CD4-positive, alpha-beta T cell treated with Interleukin-12 subunit alpha and Interleukin-12 subunit beta, for 1 hour (primary cell): ENCODE data around the gene PPP2R3A.
A peak's percentile ranks its signal among the peaks of the same experiment; 100 is the strongest.
"Not testable (repeated sequence)": the region's sequence is repeated elsewhere in the genome, so short reads cannot be mapped to it uniquely, and the experiment has no call there.

Experiments used
- DNase-seq: peaks from one replicate; pipeline ENCODE4 v3.0.0-alpha.2; 2020

The PPP2R3A gene

GRCh38 chr3:136023264-136023978 lies 57.9 kb downstream of the PPP2R3A start:
- no peak for DNase-seq

GRCh38 chr3:136036306-136036705 lies 70.8 kb downstream of the PPP2R3A start:
- DNase-seq, result no peak

GRCh38 chr3:136038668-136039067 lies 73.1 kb downstream of the PPP2R3A start:
- no peak for DNase-seq

- peak; percentile 22 for DNase-seq
Measured at GRCh38 chr3:136042608-136043221, 77.2 kb downstream of the PPP2R3A start.

GRCh38 chr3:136044980-136045745 lies 79.6 kb downstream of the PPP2R3A start:
- DNase-seq, result no peak

GRCh38 chr3:136048068-136048467 lies 82.5 kb downstream of the PPP2R3A start:
- DNase-seq, result no peak

GRCh38 chr3:136050250-136050649 lies 84.7 kb downstream of the PPP2R3A start:
- DNase-seq, result no peak

- DNase-seq, result no peak
Measured at GRCh38 chr3:136055491-136055890, 90.0 kb downstream of the PPP2R3A start.

GRCh38 chr3:136067211-136067610 lies 101.7 kb downstream of the PPP2R3A start:
- DNase-seq, result no peak

- DNase-seq, result no peak
Measured at GRCh38 chr3:136068708-136069107, 103.2 kb downstream of the PPP2R3A start.

- no peak for DNase-seq
Measured at GRCh38 chr3:136069933-136070332, 104.4 kb downstream of the PPP2R3A start.

- no peak for DNase-seq
Measured at GRCh38 chr3:136070334-136070733, 104.8 kb downstream of the PPP2R3A start.

- no peak for DNase-seq
Measured at GRCh38 chr3:136070953-136071949, 105.7 kb downstream of the PPP2R3A start.

GRCh38 chr3:136074546-136075170 lies 109.1 kb downstream of the PPP2R3A start:
- no peak for DNase-seq

- DNase-seq, result peak; percentile 78
Measured at GRCh38 chr3:136075218-136075808, 109.8 kb downstream of the PPP2R3A start.

GRCh38 chr3:136075811-136076210 lies 110.3 kb downstream of the PPP2R3A start:
- DNase-seq, result no peak

GRCh38 chr3:136078421-136079364 lies 113.2 kb downstream of the PPP2R3A start:
- peak; percentile 43 for DNase-seq

- DNase-seq, result not testable (repeated sequence)
Measured at GRCh38 chr3:136083641-136084382, 118.3 kb downstream of the PPP2R3A start.

- DNase-seq, result not testable (repeated sequence)
Measured at GRCh38 chr3:136085067-136085466, 119.5 kb downstream of the PPP2R3A start.

- no peak for DNase-seq
Measured at GRCh38 chr3:136093771-136094170, 128.2 kb downstream of the PPP2R3A start.
